Heart right ventricle (tissue), 16 donors: ENCODE results near the gene FAM120A. TPM values are rescaled to one million over a fixed set of nuclear protein-coding genes. Genes with fewer than 3 reads are reported as not detected.

Source experiments
- ATAC-seq, 8 donors: fragments of 200-7000 bp; cut with Tn5 transposase; one replicate each; pipeline ENCODE4 v1.9.1; 2020; ENCODE audit warnings: mild to moderate bottlenecking in 8 of 8, moderate library complexity in 8 of 8, moderate number of reproducible peaks in 1 of 8
- DNase-seq, 2 donors: peaks; one replicate each; pipeline ENCODE4 v3.0.0-alpha.2; 2020
- H3K27ac ChIP-seq, 10 donors: fragments of 200-600 bp; sonication (generic) in 2 of 10; one replicate each; pipeline versions ENCODE4 v1.5.0 to v1.8.0; 2020 to 2022; ENCODE audit warnings: mild to moderate bottlenecking in 3 of 10
- H3K27me3 ChIP-seq, 7 donors: fragments of 200-600 bp; one replicate each; pipeline ENCODE4 v1.8.0; 2021 to 2022; ENCODE audit warnings: mild to moderate bottlenecking in 2 of 7
- H3K36me3 ChIP-seq, 9 donors: fragments of 200-600 bp; sonication (generic) in 1 of 9; one replicate each; pipeline versions ENCODE4 v1.5.0 to v1.8.0; 2020 to 2022; ENCODE audit warnings: mild to moderate bottlenecking in 2 of 9
- H3K4me1 ChIP-seq, 9 donors: fragments of 200-600 bp; sonication (generic) in 1 of 9; one replicate each; pipeline versions ENCODE4 v1.5.0 to v1.8.0; 2020 to 2022; ENCODE audit warnings: mild to moderate bottlenecking in 4 of 9
- H3K4me3 ChIP-seq, 10 donors: fragments of 200-600 bp; sonication (generic) in 2 of 10; one replicate each; pipeline versions ENCODE4 v1.5.0 to v1.8.0; 2020 to 2022; ENCODE audit warnings: mild to moderate bottlenecking in 7 of 10, moderate library complexity in 2 of 10
- H3K9me3 ChIP-seq, 11 donors: fragments of 200-600 bp in 10 of 11; sonication (generic) in 2 of 11; one replicate each; pipeline versions ENCODE4 v1.5.0 to v1.8.0; 2013 to 2022; ENCODE audit warnings: mild to moderate bottlenecking in 2 of 11, control low read depth in 1 of 11, moderate library complexity in 1 of 11
- CTCF ChIP-seq, 9 donors: fragments of 200-600 bp; sonication (generic) in 2 of 9; IDR thresholded peaks; one replicate each; pipeline versions ENCODE4 v1.5.0 to v1.8.0; 2021 to 2022; ENCODE audit warnings: antibody characterized with exemption in 9 of 9, mild to moderate bottlenecking in 5 of 9, moderate library complexity in 1 of 9
- WGBS, 2 donors: extraction: QIAGEN DNeasy Blood & Tissue Kit; methylation state at CpG; one replicate each; pipeline ENCODE4 v1.1.7; 2013; ENCODE audit warnings: inconsistent platforms in 1 of 2; 5-methylcytosine and 5-hydroxymethylcytosine counted together
- intact Hi-C, 10 donors: fragments of 100-400 bp; cut with DNase I; formaldehyde crosslinking; loops; one replicate each; pipeline versions ENCODE4 v1.11.1 to v1.14.2; 2022
- polyA plus RNA-seq, 2 donors: library from polyadenylated mRNA; stranded (reverse); fragments of 200-250 nt; gene quantifications; one replicate each; pipeline ENCODE4 v1.2.3, GENCODE V29; 2013
- total RNA-seq, 10 donors: library from RNA; stranded (reverse); fragmentation: NEBNext Ultra II Directional in 3 of 10; extraction: Animal tissue kit (Norgen Biotek cat#: 25700) in 3 of 10; gene quantifications; one replicate each; pipeline versions ENCODE4 v1.2.1 to v1.2.4, GENCODE V29; 2021 to 2023
- donor health status: Arrhythmogenic right ventricular cardiomyopathy.
- donor health status: ischemic (EF 13 %, LVEDD 7.1; RV severe dilation, severe dysfunction).
- donor health status: healthy with polysubstance abuse.
- donor health status: DM: no; HTN: yes; CAD: no.
- donor health status: DM: no; HTN: no; CAD: no.
- donor health status: ischemic (EF 25% LVEDD 6.9; RV normal size, moderate dysfunction).
- donor health status: ischemic (EF 25% LVEDD 5.7; RV mildly dilated, moderate dysfunction).
- donor health status: healthy.
- donor health status: DM: yes; HTN: yes; CAD: no.
- donor health status: Ischemic cardiomyopathy.
- donor health status: ischemic (EF 35%, LVEDD 5.7; RV mildly dilated, moderate dysfunction).
- donor health status: nonischemic (EF 11% LVEDD 7.7; RV severe dilation, severe dysfunction).
- donor health status: DM: yes; HTN: yes; CAD: no.
- donor health status: PGD.
- donor health status: ischemic (EF 29% LVEDD 5.4; RV normal size, mild dysfunction).
- donor health status: nonischemic (EF 23%, LVEDD 6.1; RV moderate dilation, normal function).

FAM120A gene
- total and polyA plus RNA-seq, 12 donors, result 42.2 to 126 (median 104) TPM

- ATAC-seq (no peak), DNase-seq (no peak)
- Histone ChIP-seq H3K4me1 (peaks cover 4 to 36% (median 14%) of the 10 kb centered on the region in 9 donors), H3K27me3 (no peaks in the 10 kb centered on the region), H3K9me3 (peaks cover 0 to 11% (median 0%) of the 10 kb centered on the region in 11 donors), H3K4me3 (no peak overlapping the region), H3K36me3 (peaks cover 0 to 26% (median 14%) of the 10 kb centered on the region in 9 donors), H3K27ac (no peak overlapping the region)
- WGBS, 2 donors, result 96% methylated on average over 5 of the region's 5 CpGs
- TF ChIP-seq CTCF (IDR thresholded peaks at IDR 0.05), result no peak
- intact Hi-C loops, result loop anchor here in 6 of 10 donors (5.0 to 10.0 kb wide), 5 partner anchors 111 to 463 kb away; partner anchors contain the start of genes FAM120A (in 4 of the 6) and FAM120AOS (in 4 of the 6)
Measured at GRCh38 chr9:93568169-93568568, 116.7 kb downstream of the FAM120A start.

DNA sequence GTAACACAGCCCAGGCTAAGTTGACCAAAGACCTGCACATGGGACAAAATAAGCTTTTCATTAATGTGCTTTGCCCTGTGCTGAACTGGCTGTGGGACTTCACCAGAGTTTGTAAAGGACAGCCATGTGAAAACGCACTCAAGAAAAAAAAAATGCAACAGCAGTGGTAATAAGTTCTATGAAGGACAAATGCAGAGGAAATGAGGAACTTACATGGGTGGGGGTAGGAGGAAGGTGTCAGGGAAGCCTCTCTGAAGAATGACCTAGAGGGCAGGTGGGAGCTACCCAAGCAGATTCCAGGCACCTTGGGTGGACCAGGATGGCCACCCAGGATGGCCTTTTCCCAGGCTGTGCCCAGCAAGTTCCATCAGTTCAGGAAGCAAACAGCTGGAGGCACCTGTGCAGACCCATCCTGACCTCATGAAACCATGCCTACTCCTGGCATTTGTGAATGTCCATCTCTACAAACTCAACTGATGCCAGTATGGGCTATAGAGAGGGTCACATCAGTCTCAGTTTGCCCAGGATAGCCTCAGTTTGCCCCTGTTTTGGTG lies 118.2 kb downstream of the FAM120A start:
- H3K27ac ChIP-seq, result peak overlapping the region in 1 of 10 donors; percentile 28
- H3K36me3 ChIP-seq, result peaks cover 0 to 10% (median 0%) of the 10 kb centered on the region in 9 donors
- peaks cover 4 to 43% (median 19%) of the 10 kb centered on the region in 9 donors for H3K4me1 ChIP-seq
- DNase-seq, result no peak
- H3K27me3 ChIP-seq, result no peaks in the 10 kb centered on the region
- peaks cover 0 to 11% (median 0%) of the 10 kb centered on the region in 11 donors for H3K9me3 ChIP-seq
- WGBS, 2 donors, result 88% methylated on average over 1 of the region's 1 CpG
- no peak for TF ChIP-seq CTCF (IDR thresholded peaks at IDR 0.05)
- intact Hi-C loops, result loop anchor here in 6 of 10 donors (5.0 to 10.0 kb wide), 5 partner anchors 112 to 465 kb away; partner anchors contain the start of genes FAM120A (in 4 of the 6) and FAM120AOS (in 4 of the 6)
- H3K4me3 ChIP-seq, result no peak overlapping the region
- no peak for ATAC-seq

DNA sequence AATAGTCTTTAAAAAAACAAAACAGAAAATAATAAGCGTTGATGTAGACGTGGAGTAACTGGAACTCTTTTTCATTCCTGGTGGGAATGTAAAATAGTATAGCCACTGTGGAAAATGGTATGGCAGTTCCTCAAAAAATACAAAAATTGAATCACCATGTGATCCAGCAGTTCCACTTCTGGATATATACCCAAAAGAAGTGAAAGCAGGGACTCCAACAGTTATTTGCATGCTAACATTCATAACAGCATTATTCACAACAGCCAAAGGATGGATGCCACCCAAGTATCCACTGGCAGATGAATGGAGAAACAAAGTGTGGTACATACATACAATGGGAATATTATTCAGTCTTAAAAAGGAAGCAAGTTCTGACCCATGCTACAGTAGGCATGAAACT lies 120.7 kb downstream of the FAM120A start:
- no peak for DNase-seq
- no peak overlapping the region for H3K27ac ChIP-seq
- intact Hi-C loops, result no loop called here
- ATAC-seq, result no peak
- H3K9me3 ChIP-seq, result peaks cover 0 to 11% (median 0%) of the 10 kb centered on the region in 11 donors
- H3K4me1 ChIP-seq, result peaks cover 1 to 42% (median 22%) of the 10 kb centered on the region in 9 donors
- 78 to 84% methylated on average over 2 of the region's 2 CpGs for WGBS, 2 donors
- no peak overlapping the region for H3K4me3 ChIP-seq
- H3K36me3 ChIP-seq, result no peaks in the 10 kb centered on the region
- no peak for TF ChIP-seq CTCF (IDR thresholded peaks at IDR 0.05)
- no peaks in the 10 kb centered on the region for H3K27me3 ChIP-seq

GRCh38 chr9:93572636-93573515 lies 121.4 kb downstream of the FAM120A start:
- no peak overlapping the region for H3K27ac ChIP-seq
- H3K9me3 ChIP-seq, result peaks cover 0 to 11% (median 0%) of the 10 kb centered on the region in 11 donors
- TF ChIP-seq CTCF (IDR thresholded peaks at IDR 0.05), result no peak
- no peaks in the 10 kb centered on the region for H3K27me3 ChIP-seq
- intact Hi-C loops, result no loop called here
- 97 to 98% methylated on average over 8 of the region's 8 CpGs for WGBS, 2 donors
- H3K4me3 ChIP-seq, result no peak overlapping the region
- no peaks in the 10 kb centered on the region for H3K36me3 ChIP-seq
- no peak for DNase-seq
- ATAC-seq, result no peak
- peaks cover 2 to 41% (median 21%) of the 10 kb centered on the region in 9 donors for H3K4me1 ChIP-seq
